HEK293T (cell line): ENCODE measurements around the gene PRSS48.

Experiments used
- CTCF ChIA-PET: fragments of 350-600 bp; formaldehyde crosslinking; extraction: SDS; loops from one replicate; lab custom pipeline; 2021; ENCODE audit warnings: antibody characterized with exemption, inconsistent platforms; lab: Yijun Ruan, JAX
- POLR2A ChIA-PET: fragments of 350-600 bp; formaldehyde crosslinking; extraction: SDS; loops from one replicate; lab custom pipeline; 2020; ENCODE audit warnings: antibody characterized with exemption, inconsistent platforms; lab: Yijun Ruan, JAX
- DNase-seq: peaks from one replicate; pipeline ENCODE4 v3.0.0; 2012; ENCODE audit warnings: mixed read lengths; ENCODE audit errors: extremely low spot score
- ARNT ChIP-seq: fragments of 450-650 bp; IDR thresholded peaks from 2 replicates; pipeline ENCODE4 v1.6.1; 2017; ENCODE audit warnings: mild to moderate bottlenecking
- BHLHE40 ChIP-seq: fragments of 450-650 bp; IDR thresholded peaks from 2 replicates; pipeline ENCODE4 v1.6.1; 2016; ENCODE audit warnings: mild to moderate bottlenecking, moderate library complexity, borderline replicate concordance
- CTBP1 ChIP-seq: fragments of 450-650 bp; IDR thresholded peaks from 2 replicates; pipeline ENCODE4 v1.6.1; 2016; ENCODE audit warnings: borderline replicate concordance
- ELF4 ChIP-seq: fragments of 450-650 bp; IDR thresholded peaks from 2 replicates; pipeline ENCODE4 v1.6.1; 2017; ENCODE audit warnings: antibody characterized with exemption
- FOXA1 ChIP-seq: fragments of 450-650 bp; IDR thresholded peaks from 2 replicates; pipeline ENCODE4 v1.6.1; 2016; ENCODE audit warnings: mild to moderate bottlenecking
- FOXK2 ChIP-seq: fragments of 450-650 bp; IDR thresholded peaks from 2 replicates; pipeline ENCODE4 v1.6.1; 2016; ENCODE audit warnings: mild to moderate bottlenecking
- FOXM1 ChIP-seq: fragments of 450-650 bp; IDR thresholded peaks from 2 replicates; pipeline ENCODE4 v1.6.1; 2017; ENCODE audit warnings: mild to moderate bottlenecking, borderline replicate concordance
- HDGF ChIP-seq: fragments of 450-650 bp; IDR thresholded peaks from 2 replicates; pipeline ENCODE4 v1.6.1; 2017; ENCODE audit warnings: antibody characterized with exemption, borderline replicate concordance
- L3MBTL2 ChIP-seq: fragments of 450-650 bp; conservative IDR thresholded peaks from 2 replicates; pipeline ENCODE4 v1.6.1; 2016; ENCODE audit warnings: mild to moderate bottlenecking
- LEF1 ChIP-seq: fragments of 450-650 bp; IDR thresholded peaks from 2 replicates; pipeline ENCODE4 v1.6.1; 2017; ENCODE audit warnings: mild to moderate bottlenecking, borderline replicate concordance
- NFRKB ChIP-seq: fragments of 450-650 bp; IDR thresholded peaks from 2 replicates; pipeline ENCODE4 v1.6.1; 2016; ENCODE audit warnings: mild to moderate bottlenecking, moderate library complexity
- SP1 ChIP-seq: fragments of 450-650 bp; IDR thresholded peaks from 2 replicates; pipeline ENCODE4 v1.6.1; 2017
- SUZ12 ChIP-seq: fragments of 450-650 bp; IDR thresholded peaks from 2 replicates; pipeline ENCODE4 v1.6.1; 2016; ENCODE audit warnings: mild to moderate bottlenecking
- TARDBP ChIP-seq: fragments of 450-650 bp; IDR thresholded peaks from 2 replicates; pipeline ENCODE4 v1.6.1; 2016
- ZNF384 ChIP-seq: fragments of 450-650 bp; IDR thresholded peaks from 2 replicates; pipeline ENCODE4 v1.6.1; 2016
- TF ChIP-seq, protein P1 (sequence below): fragments of 450-650 bp; IDR thresholded peaks from 2 replicates; pipeline ENCODE4 v1.6.1; 2016

The PRSS48 gene

DNA sequence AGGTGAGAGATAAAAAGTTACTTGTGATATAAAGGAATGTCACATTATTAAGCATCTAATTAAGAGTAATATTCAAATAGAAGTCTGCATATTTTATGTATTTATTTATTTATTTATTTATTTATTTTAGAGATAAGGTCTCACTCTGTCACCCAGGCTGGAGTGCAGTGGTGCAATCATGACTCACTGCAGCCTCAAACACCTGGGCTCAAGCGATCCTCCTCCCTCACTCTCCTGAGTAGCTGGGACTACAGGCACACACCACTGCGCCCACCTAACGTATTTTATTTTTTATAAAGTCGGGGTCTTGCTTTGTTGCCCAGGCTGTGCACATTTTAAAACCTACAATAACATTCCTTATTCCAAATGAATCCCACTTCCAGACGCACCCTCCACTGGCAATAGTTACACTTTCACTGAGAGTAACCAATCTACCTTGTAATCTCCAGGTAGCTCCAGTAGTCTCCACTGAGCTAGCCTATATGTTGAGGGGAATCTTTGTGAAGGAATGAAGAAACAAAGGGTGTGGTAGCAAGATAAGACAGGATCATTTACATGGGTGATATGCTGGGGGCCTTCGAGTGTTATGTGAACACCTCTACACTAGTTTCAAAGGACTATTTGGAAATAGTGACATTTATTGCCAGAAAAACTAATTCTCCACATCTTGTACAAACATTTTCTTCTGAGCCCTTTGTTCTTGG lies 36.5 kb downstream of the PRSS48 start:
- POLR2A ChIA-PET: interaction anchor here (0.9 to 3.5 kb wide), 3 partner anchors 9 to 21 kb away, joined by 3 to 27 read pairs (median 3); partner anchors contain the start of gene SH3D19
- CTCF ChIA-PET: no interaction called here
- TF ChIP-seq LEF1 (no peak), ELF4 (no peak), BHLHE40 (no peak), ZNF384 (no peak), FOXK2 (no peak), ARNT (no peak), FOXM1 (no peak)
- TF ChIP-seq, protein P1, sequence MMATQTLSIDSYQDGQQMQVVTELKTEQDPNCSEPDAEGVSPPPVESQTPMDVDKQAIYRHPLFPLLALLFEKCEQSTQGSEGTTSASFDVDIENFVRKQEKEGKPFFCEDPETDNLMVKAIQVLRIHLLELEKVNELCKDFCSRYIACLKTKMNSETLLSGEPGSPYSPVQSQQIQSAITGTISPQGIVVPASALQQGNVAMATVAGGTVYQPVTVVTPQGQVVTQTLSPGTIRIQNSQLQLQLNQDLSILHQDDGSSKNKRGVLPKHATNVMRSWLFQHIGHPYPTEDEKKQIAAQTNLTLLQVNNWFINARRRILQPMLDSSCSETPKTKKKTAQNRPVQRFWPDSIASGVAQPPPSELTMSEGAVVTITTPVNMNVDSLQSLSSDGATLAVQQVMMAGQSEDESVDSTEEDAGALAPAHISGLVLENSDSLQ: no peak
- no peak for DNase-seq

DNA sequence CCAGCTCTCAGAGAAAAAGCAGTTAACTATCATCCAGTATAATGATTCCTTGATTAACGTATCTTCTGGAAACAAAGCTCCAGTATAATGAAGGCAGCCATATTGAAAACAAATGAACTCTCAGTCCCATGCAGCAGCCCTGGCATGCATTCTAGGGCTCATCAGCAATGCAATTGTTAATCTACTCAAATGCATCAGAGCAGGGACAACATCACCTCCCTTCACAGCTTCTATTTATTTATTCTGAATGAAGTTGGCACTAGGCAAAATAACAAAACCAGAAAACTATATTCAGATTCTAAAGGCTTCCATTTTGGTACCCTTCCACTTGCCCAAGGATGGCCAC lies 37.0 kb downstream of the PRSS48 start:
- no peak for DNase-seq
- TF ChIP-seq CTBP1: no peak
- TF ChIP-seq, protein P1: no peak
- POLR2A ChIA-PET: interaction anchor here (0.9 to 3.5 kb wide), 3 partner anchors 9 to 22 kb away, joined by 3 to 27 read pairs (median 3); partner anchors contain the start of gene SH3D19
- CTCF ChIA-PET: no interaction called here

DNA sequence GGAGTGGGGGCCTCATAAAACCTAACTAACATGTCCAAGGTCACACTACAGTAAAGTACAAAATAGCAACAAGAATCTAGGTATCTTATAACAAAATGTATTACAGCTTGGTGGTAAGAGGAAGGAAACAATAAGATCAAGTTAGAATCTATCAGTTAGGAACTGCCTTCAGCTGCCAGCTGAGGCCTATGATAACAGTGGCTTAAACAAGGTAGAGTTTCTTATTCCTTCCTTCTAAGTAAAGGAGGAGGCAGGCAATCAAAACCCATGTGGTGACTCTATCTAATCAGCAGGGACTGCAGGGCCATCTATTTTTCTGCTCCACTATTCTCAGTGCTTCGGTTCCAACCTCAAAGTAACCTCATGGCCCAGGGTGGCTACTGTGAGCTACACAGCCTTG lies 37.5 kb downstream of the PRSS48 start:
- POLR2A ChIA-PET: interaction anchor here (0.9 to 3.5 kb wide), 3 partner anchors 10 to 22 kb away, joined by 3 to 27 read pairs (median 3); partner anchors contain the start of gene SH3D19

DNA sequence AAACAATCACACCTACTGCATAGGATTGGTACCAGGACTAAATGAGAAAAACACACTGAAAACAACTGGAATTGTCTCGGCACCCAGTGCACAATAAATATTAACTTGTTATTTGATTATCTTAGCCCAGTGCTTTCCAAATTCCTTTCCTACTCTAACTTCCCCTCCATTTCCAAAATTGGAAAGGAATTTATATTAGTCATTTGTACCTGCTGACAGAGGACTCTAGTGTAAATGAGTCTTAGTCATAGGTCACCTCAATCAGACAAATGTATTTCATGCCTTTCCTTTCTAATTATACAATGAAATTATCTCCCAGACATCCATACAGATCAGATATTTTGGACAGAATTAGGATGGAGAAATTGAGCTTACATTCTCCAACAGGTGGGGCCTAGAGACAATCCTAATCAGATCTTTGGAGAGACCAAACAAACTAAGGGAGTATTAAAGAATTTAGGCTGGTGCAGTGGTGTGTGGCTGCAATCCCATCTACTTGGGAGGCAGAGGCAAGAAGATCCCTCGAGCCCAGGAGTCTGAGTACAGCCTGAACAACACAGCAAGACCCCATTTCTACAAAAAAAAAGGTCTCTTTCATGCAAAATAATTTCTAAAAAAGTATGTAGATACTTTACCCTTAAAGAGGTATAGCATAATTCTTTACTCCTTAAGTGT lies 38.4 kb downstream of the PRSS48 start:
- TF ChIP-seq TARDBP: no peak
- no peak for TF ChIP-seq SP1
- TF ChIP-seq FOXA1: no peak
- no peak for TF ChIP-seq ARNT
- TF ChIP-seq L3MBTL2: no peak
- no peak for TF ChIP-seq HDGF
- TF ChIP-seq ZNF384: no peak
- no peak for TF ChIP-seq CTBP1
- TF ChIP-seq, protein P1: no peak
- no peak for TF ChIP-seq FOXM1
- TF ChIP-seq FOXK2: no peak
- TF ChIP-seq LEF1: no peak
- TF ChIP-seq BHLHE40: no peak
- no peak for TF ChIP-seq ELF4
- TF ChIP-seq SUZ12: no peak
- TF ChIP-seq NFRKB: no peak
- DNase-seq: no peak
- ChIA-PET CTCF (no interaction called here), POLR2A (interaction anchor here (3.5 kb wide), 1 partner anchor 9 kb away, joined by 27 read pairs; the partner anchor contains the start of gene SH3D19)

More for the DNA sequence above, 37.5 kb downstream of the PRSS48 start:
- DNase-seq: no peak
- CTCF ChIA-PET: no interaction called here
- TF ChIP-seq SUZ12 (no peak), FOXK2 (no peak), ARNT (no peak), SP1 (no peak), ZNF384 (no peak), BHLHE40 (no peak)

DNA sequence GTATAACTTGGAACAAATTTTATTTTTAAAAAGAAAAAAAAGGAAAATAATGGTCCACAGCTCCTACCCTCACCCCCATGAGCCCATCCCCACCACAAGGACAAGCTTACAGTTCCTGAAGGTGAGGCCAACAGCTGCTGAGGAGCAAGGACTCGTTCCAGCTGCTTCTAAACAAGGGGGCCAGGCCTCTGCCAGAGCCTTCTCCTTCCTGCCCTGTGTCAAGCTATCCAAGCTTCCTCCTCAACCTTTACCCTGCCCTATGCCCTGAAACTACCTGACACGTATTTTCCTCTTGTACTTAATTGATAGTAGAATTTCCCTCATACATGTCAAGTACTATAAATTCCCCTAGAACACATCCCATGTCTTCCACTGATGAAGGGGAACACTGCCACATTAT lies 39.7 kb downstream of the PRSS48 start:
- CTCF ChIA-PET: interaction anchor here (1.1 to 2.0 kb wide), 3 partner anchors 11 to 16 kb away, joined by 4 to 5 read pairs (median 5); no protein-coding TSS in a partner anchor
- POLR2A ChIA-PET: interaction anchor here (0.8 to 1.7 kb wide), 2 partner anchors 8 to 12 kb away, joined by 3 to 9 read pairs; partner anchors contain the start of gene SH3D19
- TF ChIP-seq CTBP1 (no peak), ARNT (no peak), BHLHE40 (no peak), SP1 (no peak), L3MBTL2 (no peak), FOXA1 (no peak), FOXK2 (no peak), HDGF (no peak), NFRKB (no peak), SUZ12 (no peak), FOXM1 (no peak), ZNF384 (no peak), TARDBP (no peak), ELF4 (no peak), LEF1 (no peak)
- TF ChIP-seq, protein P1: no peak
- no peak for DNase-seq
